HL-60/S4 treated with phorbol 12-myristate 13-acetate at 8.2 ng/mL for 4 days and 3 days (cell line): ENCODE measurements around the gene PROSER3.

Experiments used
- in situ Hi-C: fragments of 300-500 bp; cut with MboI; formaldehyde crosslinking; loops from 2 replicates; pipeline ENCODE4 v1.15.0; 2022; ENCODE audit warnings: low sequenced_read_pairs

The PROSER3 gene

GRCh38 chr19:35738021-35738886 is 19.7 kb upstream of the PROSER3 start:
- in situ Hi-C loops: no loop called here

GRCh38 chr19:35738887-35739229 is 19.1 kb upstream of the PROSER3 start:
- in situ Hi-C loops: no loop called here

GRCh38 chr19:35739275-35740107 is 18.5 kb upstream of the PROSER3 start:
- in situ Hi-C loops: no loop called here

- in situ Hi-C loops: no loop called here
Observed at GRCh38 chr19:35740108-35740422, 17.9 kb upstream of the PROSER3 start.

GRCh38 chr19:35740423-35741202 is 17.4 kb upstream of the PROSER3 start:
- in situ Hi-C loops: no loop called here

GRCh38 chr19:35741203-35741515 is 16.8 kb upstream of the PROSER3 start:
- in situ Hi-C loops: no loop called here

- in situ Hi-C loops: no loop called here
Observed at GRCh38 chr19:35742121-35742724, 15.8 kb upstream of the PROSER3 start, which contains the start of gene IGFLR1. Gene IGFLR1 (minus strand): TSS chr19:35742452. CDS start chr19:35741180, 1,272 bp downstream.

- in situ Hi-C loops: no loop called here
Observed at GRCh38 chr19:35743640-35744429, 14.1 kb upstream of the PROSER3 start.

- in situ Hi-C loops: no loop called here
Observed at GRCh38 chr19:35744430-35745327, 13.3 kb upstream of the PROSER3 start.

- in situ Hi-C loops: no loop called here
Observed at GRCh38 chr19:35745328-35746086, 12.5 kb upstream of the PROSER3 start, which contains the start of the genes PSENEN and U2AF1L4. Gene PSENEN (plus strand): TSS chr19:35745651. CDS start chr19:35745931, 280 bp downstream. Gene U2AF1L4 (minus strand): TSS chr19:35745418. CDS start chr19:35745391, 27 bp downstream.

GRCh38 chr19:35746087-35746462 is 11.9 kb upstream of the PROSER3 start:
- in situ Hi-C loops: no loop called here

- in situ Hi-C loops: no loop called here
Observed at GRCh38 chr19:35746531-35746930, 11.4 kb upstream of the PROSER3 start.

GRCh38 chr19:35748106-35749020 is 9.6 kb upstream of the PROSER3 start, which contains the start of gene LIN37:
Gene LIN37 (plus strand): TSS chr19:35748576. CDS start chr19:35748725, 149 bp downstream.
- in situ Hi-C loops: no loop called here

GRCh38 chr19:35750167-35750566 is 7.8 kb upstream of the PROSER3 start:
- in situ Hi-C loops: no loop called here

- in situ Hi-C loops: no loop called here
Observed at GRCh38 chr19:35751839-35752745, 5.9 kb upstream of the PROSER3 start.

- in situ Hi-C loops: no loop called here
Observed at GRCh38 chr19:35752746-35753350, 5.1 kb upstream of the PROSER3 start.
